GM21390 (cell line): ENCODE measurements around the gene CDC42BPB.
A peak's percentile ranks its signal among the peaks of the same experiment; 100 is the strongest.
"Not testable (repeated sequence)": the region's sequence is repeated elsewhere in the genome, so short reads cannot be mapped to it uniquely, and the experiment has no call there.

Source experiments
- ATAC-seq: cut with Tn5 transposase; IDR thresholded peaks from one replicate; pipeline ENCODE4 v1.9.1; 2021; ENCODE audit not compliant: unreplicated experiment

Gene CDC42BPB

GRCh38 chr14:102930753-102931579, 126.4 kb downstream of the CDC42BPB start:
- ATAC-seq, result no peak

DNA sequence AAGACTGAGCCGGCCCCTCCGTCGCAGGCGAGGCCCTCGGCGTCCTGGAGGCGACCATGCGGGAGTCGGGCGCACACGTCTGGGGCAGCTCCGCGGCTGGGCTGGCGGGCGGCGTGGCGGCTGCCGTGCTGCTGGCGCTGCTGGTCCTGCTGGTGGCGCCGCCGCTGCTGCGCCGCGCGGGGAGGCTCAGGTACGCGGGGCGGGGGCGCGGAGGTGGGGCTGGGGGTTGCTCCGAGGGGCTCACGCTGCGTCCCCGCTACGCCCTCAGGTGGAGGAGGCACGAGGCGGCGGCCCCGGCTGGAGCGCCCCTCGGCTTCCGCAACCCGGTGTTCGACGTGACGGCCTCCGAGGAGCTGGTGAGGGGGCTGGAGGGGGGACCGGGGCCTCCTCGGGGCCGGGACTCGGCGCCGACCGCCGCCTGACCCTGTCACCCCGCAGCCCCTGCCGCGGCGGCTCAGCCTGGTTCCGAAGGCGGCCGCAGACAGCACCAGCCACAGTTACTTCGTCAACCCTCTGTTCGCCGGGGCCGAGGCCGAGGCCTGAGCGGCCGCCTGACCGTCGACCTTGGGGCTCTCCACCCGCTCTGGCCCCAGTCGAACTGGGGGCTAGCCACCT, 127.1 kb downstream of the CDC42BPB start:
- ATAC-seq, result no peak

DNA sequence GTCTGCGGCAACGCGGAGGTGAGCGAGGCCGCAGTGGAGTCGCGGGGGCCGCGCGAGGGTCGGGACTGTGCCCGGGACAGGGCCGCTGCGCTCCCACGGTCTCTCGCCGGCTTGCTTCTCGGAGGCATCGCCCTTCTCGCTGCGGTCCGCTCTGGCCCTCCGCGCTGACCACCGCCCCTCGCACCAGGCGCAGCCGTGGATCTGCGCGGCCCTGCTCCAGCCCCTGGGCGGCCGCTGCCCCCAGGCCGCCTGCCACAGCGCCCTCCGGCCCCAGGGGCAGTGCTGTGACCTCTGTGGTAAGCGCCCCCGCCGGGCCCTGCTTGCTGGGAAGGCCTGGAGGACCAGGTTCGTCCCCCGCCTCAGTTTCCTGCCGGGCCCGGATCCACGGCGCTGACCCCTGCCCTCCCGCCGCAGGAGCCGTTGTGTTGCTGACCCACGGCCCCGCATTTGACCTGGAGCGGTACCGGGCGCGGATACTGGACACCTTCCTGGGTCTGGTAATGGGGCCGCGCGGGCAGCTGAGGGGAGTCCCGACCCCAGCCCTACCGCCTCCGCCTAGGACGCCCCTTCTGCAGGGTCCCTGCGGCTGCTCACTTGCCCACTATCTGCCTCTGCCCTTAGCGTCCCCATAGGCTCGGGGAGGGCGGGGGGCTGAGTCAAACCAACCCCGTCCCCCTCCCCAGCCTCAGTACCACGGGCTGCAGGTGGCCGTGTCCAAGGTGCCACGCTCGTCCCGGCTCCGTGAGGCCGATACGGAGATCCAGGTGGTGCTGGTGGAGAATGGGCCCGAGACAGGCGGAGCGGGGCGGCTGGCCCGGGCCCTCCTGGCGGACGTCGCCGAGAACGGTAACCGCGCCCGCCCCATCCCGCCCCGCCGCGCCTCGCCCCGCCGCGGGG, 127.9 kb downstream of the CDC42BPB start:
- no peak for ATAC-seq

DNA sequence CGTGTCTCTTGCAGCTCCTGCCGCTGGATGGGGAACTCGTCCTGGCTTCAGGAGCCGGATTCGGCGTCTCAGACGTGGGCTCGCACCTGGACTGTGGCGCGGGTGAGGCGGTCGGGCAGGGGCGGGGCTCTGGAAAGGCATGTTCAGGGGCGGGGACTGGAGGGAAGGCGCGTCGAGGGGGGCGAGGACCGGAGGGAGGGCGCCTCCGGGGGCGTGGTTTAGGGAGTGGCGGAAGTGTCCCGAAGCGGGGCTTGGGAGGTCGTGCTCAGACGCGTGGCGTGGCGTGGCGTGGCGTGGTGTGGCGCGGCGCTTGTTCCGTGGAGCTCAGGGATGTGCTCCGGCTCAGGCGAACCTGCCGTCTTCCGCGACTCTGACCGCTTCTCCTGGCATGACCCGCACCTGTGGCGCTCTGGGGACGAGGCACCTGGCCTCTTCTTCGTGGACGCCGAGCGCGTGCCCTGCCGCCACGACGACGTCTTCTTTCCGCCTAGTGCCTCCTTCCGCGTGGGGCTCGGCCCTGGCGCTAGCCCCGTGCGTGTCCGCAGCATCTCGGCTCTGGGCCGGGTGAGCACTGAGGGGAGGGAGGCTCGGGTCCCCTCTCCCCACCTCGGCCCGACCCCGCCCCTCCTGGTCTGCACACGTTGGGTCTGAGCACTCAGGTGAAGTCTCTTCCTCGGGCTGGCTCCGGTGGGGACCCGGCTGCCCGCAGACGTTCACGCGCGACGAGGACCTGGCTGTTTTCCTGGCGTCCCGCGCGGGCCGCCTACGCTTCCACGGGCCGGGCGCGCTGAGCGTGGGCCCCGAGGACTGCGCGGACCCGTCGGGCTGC, 128.7 kb downstream of the CDC42BPB start:
- ATAC-seq, result peak; percentile 49

DNA sequence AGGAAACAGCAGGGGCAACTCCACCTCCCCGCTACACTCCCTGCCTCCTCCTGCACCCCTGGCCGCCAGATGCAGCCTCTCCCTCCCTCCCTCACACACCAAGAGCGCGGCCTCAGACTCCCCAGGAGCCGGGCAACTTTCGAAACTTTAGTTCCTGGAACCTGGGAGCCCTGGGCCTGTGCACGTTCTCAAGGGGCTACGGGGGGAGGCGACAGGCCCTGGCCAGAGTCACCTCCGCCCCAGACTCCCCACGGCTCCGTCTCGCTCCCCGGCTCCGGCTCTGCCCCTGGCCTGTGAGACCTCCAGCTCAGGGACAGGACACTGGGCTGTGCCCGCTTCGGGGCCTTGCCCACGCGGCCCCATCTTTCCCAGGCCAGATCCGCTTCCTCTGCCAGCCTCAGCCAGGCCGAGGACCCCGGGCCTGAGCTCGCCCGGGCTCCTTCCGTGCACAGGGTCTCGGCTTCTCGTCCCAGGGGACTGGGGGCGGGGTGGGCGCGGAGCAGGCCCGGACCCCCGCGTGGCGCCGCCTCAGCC, 129.4 kb downstream of the CDC42BPB start:
- peak; percentile 13 for ATAC-seq

DNA sequence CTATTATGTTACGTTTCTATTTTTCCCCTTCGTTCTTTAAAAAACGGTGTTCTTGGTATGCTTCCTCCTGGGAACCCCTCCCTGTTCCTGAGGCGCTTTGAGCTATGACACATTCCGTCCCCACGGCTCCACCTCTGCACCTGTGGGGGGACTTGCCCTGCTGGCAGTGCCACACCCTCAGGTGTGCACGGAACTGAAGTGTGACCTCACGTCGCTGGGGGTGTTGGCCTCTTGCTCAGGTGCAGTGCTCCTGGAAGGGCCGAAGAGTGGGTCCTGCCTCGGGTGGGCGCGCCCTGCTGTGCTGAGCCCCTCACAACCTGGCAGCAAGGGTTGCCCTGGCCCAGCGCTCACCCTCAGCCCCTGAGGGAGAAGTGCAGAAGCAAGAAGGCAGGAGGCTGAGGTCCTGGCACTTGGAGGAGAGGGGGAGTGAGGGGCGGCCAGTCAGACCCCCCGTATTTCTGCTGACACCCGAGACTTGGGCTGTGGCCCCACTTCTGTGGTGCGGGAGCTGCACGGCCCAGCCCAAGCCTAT, 129.9 kb downstream of the CDC42BPB start:
- ATAC-seq, result no peak

DNA sequence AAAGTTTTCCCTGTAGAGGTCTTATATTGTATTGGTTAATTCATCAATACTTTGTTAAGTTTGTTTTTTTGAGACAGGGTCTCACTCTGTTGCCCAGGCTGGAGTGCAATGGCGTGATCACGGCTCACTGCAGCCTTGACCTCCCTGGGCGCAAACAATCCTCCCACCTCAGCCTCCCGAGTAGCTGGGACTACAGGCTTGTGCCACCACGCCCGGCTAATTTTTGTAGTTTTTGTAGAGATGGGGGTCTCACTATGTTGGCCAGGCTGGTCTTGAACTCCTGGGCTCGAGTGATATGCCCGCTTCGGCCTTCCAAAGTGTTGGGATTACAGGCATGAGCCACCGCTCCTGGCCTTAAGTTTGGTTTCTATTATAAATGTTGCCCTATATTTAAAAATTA, 130.5 kb downstream of the CDC42BPB start:
- not testable (repeated sequence) for ATAC-seq

DNA sequence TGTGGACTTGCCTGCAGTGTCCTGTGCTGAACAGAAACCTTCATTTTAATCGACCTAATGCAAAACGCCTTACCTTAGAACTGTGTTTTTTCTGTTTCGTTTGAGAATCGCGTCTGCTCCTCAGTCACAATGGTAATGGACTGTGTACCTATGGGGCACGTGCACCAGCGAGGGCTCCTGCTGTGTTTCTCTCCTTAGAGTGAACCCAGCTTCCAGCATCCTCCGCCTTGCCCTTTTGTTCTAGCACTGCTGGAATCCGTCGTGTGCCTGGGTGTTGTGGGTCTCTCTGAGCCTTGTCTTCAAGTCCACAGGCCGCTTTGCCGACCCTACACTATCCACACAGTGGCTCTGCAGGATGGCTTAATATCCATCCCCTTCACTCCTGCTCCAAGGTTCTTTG, 131.2 kb downstream of the CDC42BPB start:
- no peak for ATAC-seq

GRCh38 chr14:102925646-102926045, 131.7 kb downstream of the CDC42BPB start:
- no peak for ATAC-seq

- no peak for ATAC-seq
Measured at GRCh38 chr14:102924632-102925588, 132.4 kb downstream of the CDC42BPB start.

GRCh38 chr14:102923925-102924486, 133.3 kb downstream of the CDC42BPB start:
- no peak for ATAC-seq

- no peak for ATAC-seq
Measured at GRCh38 chr14:102923201-102923924, 134.0 kb downstream of the CDC42BPB start.

DNA sequence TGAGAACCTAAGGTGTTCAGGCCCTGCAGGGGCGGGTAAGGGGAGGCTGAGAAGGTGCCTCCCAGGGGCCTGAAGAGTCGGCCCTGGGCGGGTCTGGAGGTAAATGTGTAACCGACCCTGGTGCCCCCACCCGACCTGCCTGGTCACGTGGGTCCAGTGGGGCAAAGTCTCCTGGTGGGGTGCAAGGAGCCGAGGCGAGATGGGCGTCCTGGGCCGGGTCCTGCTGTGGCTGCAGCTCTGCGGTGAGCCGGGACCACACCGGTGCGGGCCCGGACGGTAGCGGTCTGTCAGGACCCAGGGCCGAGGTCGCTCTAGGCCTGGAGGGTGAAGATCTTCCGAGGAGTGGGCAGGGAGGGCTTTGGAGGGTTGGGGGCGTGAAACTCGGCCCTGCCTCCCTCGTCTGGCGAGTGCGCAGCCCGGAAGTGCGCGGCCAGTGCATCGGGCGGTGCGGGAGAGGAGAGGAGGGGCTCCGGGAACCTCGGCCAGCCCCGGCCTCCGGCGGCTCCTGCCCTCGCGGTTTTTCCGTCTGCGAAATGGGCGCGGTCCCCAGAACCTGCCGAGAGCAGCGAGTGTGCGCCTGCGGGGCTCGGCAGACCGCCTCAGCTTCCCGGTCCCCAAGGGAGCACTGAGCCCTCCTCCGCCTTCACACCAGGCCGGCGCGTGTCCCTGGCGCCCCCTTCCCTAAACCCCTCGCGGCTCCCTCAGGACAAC, 134.7 kb downstream of the CDC42BPB start, which contains the start of gene AMN:
Gene AMN, plus strand, starts transcription at position 174 of the 711 bp plus-strand sequence. Its CDS starts 26 bp downstream, at position 200.
- no peak for ATAC-seq

DNA sequence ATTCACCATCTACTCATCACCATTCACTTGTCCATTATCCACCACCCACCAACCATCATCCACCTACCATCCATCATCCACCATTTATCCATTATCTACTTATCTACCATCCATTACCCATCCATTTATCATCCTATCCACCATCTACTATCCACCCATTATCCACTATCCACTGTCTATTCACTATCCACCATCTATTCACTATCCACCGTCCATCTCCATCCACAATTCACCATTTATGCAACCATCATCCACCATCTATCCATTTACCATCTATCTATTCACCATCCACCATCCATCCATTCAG, 136.4 kb downstream of the CDC42BPB start:
- no peak for ATAC-seq

DNA sequence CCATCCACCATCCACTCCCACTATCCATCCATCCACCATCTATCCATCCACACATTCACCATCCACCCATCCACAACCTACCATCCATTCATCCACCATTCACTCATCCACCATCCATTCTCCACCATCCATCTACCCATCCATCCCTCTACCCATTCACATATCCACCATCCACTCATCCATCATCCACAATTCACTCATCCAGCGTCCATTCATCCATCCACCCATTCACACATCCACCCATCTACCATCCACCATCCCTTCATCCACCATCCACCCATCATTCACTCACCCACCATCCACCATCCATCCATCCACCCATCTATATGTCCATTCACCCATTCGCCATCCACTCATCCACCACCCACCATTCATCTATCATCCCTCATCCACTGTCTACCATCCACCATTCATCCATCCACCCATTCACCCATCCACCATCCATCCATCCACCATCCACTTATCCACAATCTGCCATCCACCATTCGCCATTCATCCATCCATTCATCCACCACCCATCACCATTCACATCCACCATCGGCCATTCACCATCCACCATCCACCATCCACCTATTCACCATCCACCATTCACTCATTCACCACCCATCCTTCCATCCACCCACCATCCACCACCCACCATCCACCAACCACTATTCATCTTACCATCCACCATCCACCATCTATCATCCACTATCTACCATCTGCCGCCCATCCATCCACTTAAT, 136.9 kb downstream of the CDC42BPB start:
- no peak for ATAC-seq

GRCh38 chr14:102918438-102918837, 138.9 kb downstream of the CDC42BPB start:
- no peak for ATAC-seq
